SU-DHL-6 (cell line): ENCODE measurements around the gene BRMS1L.

ENCODE experiments used
- CTCF ChIP-seq: fragments of 200-600 bp; sonication (generic); IDR thresholded peaks from one replicate; pipeline ENCODE4 v1.5.1; 2017; ENCODE audit warnings: antibody characterized with exemption, mild to moderate bottlenecking, low read length, moderate library complexity; ENCODE audit not compliant: insufficient read depth, poor library complexity, severe bottlenecking
- EZH2phosphoT487 ChIP-seq: fragments of 200-600 bp; sonication (generic), shearing (Covaris generic); conservative IDR thresholded peaks from 2 replicates; pipeline ENCODE4 v1.6.1; 2018; ENCODE audit warnings: mild to moderate bottlenecking, antibody characterized with exemption, low read length, moderate library complexity, mixed read lengths

- TF ChIP-seq CTCF = no peak
- no peak for TF ChIP-seq EZH2phosphoT487
Observed at GRCh38 chr14:35825968-35826217, 245 bp upstream of the BRMS1L start.
